H9 (cell line): ENCODE measurements around the gene MYO15B. TPM values are rescaled to one million over a fixed set of nuclear protein-coding genes. Genes with fewer than 3 reads are reported as not detected.

Experiments used
- DNase-seq: peaks from one replicate; pipeline ENCODE4 v3.0.0-alpha.2; 2017
- H2AFZ ChIP-seq: one replicate; pipeline ENCODE4 v1.6.1; 2013; ENCODE audit warnings: mild to moderate bottlenecking, low read length, control low read depth, moderate library complexity
- H2AK5ac ChIP-seq: 2 replicates; pipeline ENCODE4 v1.6.1; 2013; ENCODE audit warnings: low read length, control low read depth, mixed read lengths; ENCODE audit not compliant: insufficient read length
- H2BK120ac ChIP-seq: one replicate; pipeline ENCODE4 v1.6.1; 2013; ENCODE audit warnings: low read depth, mild to moderate bottlenecking, low read length, control low read depth, inconsistent platforms; ENCODE audit not compliant: poor library complexity, severe bottlenecking
- H2BK12ac ChIP-seq: 2 replicates; pipeline ENCODE4 v1.6.1; 2013; ENCODE audit warnings: low read length, control low read depth, mixed read lengths, low read depth; ENCODE audit not compliant: insufficient read length
- H2BK15ac ChIP-seq: 2 replicates; pipeline ENCODE4 v1.6.1; 2013; ENCODE audit warnings: low read depth, low read length, control low read depth
- H2BK20ac ChIP-seq: one replicate; pipeline ENCODE4 v1.6.1; 2013; ENCODE audit warnings: low read depth, mild to moderate bottlenecking, low read length, control low read depth, inconsistent platforms; ENCODE audit not compliant: poor library complexity, severe bottlenecking
- H2BK5ac ChIP-seq: 2 replicates; pipeline ENCODE4 v1.6.1; 2013; ENCODE audit warnings: low read length, control low read depth, mixed read lengths; ENCODE audit not compliant: insufficient read length
- H3K14ac ChIP-seq: 2 replicates; pipeline ENCODE4 v1.6.1; 2013; ENCODE audit warnings: low read length, control low read depth; ENCODE audit not compliant: insufficient read depth
- H3K18ac ChIP-seq: 2 replicates; pipeline ENCODE4 v1.6.1; 2013; ENCODE audit warnings: low read depth, mild to moderate bottlenecking, mixed read lengths, low read length, control low read depth; ENCODE audit not compliant: insufficient read length
- H3K23ac ChIP-seq: 2 replicates; pipeline ENCODE4 v1.6.1; 2013; ENCODE audit warnings: low read length, control low read depth, mixed read lengths, low read depth; ENCODE audit not compliant: insufficient read length
- H3K23me2 ChIP-seq: 2 replicates; pipeline ENCODE4 v1.6.1; 2013; ENCODE audit warnings: low read depth, mild to moderate bottlenecking, mixed read lengths, low read length, control low read depth; ENCODE audit not compliant: insufficient read length, poor library complexity, severe bottlenecking
- H3K27ac ChIP-seq: 2 replicates; pipeline ENCODE4 v1.5.1; 2013; ENCODE audit warnings: low read length, control low read depth, mixed read lengths, low read depth; ENCODE audit not compliant: insufficient read length
- H3K27me3 ChIP-seq: 2 replicates; pipeline ENCODE4 v1.6.1; 2013; ENCODE audit warnings: low read length, control low read depth, inconsistent platforms; ENCODE audit not compliant: insufficient read depth
- H3K4ac ChIP-seq: 2 replicates; pipeline ENCODE4 v1.6.1; 2013; ENCODE audit warnings: low read depth, mild to moderate bottlenecking, control low read depth, inconsistent platforms, low read length, moderate library complexity
- H3K4me1 ChIP-seq: 2 replicates; pipeline ENCODE4 v1.6.1; 2013; ENCODE audit warnings: low read length, control low read depth, inconsistent platforms; ENCODE audit not compliant: insufficient read depth
- H3K4me2 ChIP-seq: 2 replicates; pipeline ENCODE4 v1.6.1; 2013; ENCODE audit warnings: low read length, control low read depth, mixed read lengths; ENCODE audit not compliant: insufficient read length, insufficient read depth
- H3K56ac ChIP-seq: 2 replicates; pipeline ENCODE4 v1.6.1; 2013; ENCODE audit warnings: low read depth, mild to moderate bottlenecking, mixed read lengths, low read length, control low read depth; ENCODE audit not compliant: insufficient read length
- H3K79me1 ChIP-seq: 2 replicates; pipeline ENCODE4 v1.6.1; 2013; ENCODE audit warnings: low read depth, mild to moderate bottlenecking, moderate library complexity, low read length, control low read depth, inconsistent platforms; ENCODE audit not compliant: insufficient read depth, poor library complexity, severe bottlenecking
- H3K79me2 ChIP-seq: 2 replicates; pipeline ENCODE4 v1.6.1; 2013; ENCODE audit warnings: low read length, control low read depth, inconsistent platforms; ENCODE audit not compliant: insufficient read depth
- H3K9ac ChIP-seq: 2 replicates; pipeline ENCODE4 v1.6.1; 2013; ENCODE audit warnings: low read length, control low read depth, mixed read lengths; ENCODE audit not compliant: insufficient read length; ENCODE audit errors: extremely low read depth
- H3K9me3 ChIP-seq: one replicate; pipeline ENCODE4 v1.6.1; 2013; ENCODE audit warnings: low read depth, low read length, inconsistent platforms; ENCODE audit not compliant: control insufficient read depth
- H3T11ph ChIP-seq: one replicate; pipeline ENCODE4 v1.6.1; 2013; ENCODE audit warnings: mild to moderate bottlenecking, low read length, control low read depth, inconsistent platforms
- H4K20me1 ChIP-seq: one replicate; pipeline ENCODE4 v1.6.1; 2013; ENCODE audit not compliant: control insufficient read depth, insufficient read length, insufficient read depth
- H4K5ac ChIP-seq: 2 replicates; pipeline ENCODE4 v1.6.1; 2013; ENCODE audit warnings: low read depth, mild to moderate bottlenecking, mixed read lengths, low read length, control low read depth; ENCODE audit not compliant: insufficient read length
- H4K8ac ChIP-seq: replicated peaks from 2 replicates; pipeline ENCODE4 v1.6.1; 2013; ENCODE audit warnings: low read length, control low read depth, mixed read lengths, low read depth; ENCODE audit not compliant: insufficient read length
- H4K91ac ChIP-seq: 2 replicates; pipeline ENCODE4 v1.6.1; 2013; ENCODE audit warnings: low read depth, mild to moderate bottlenecking, moderate library complexity, mixed read lengths, low read length, control low read depth; ENCODE audit not compliant: insufficient read length
- H3K27ac Mint-ChIP-seq, 3 experiments: 2 replicates in 2 of 3; 3 replicates in 1 of 3; pipeline ENCODE4 v1.8.0; 2020 to 2021; ENCODE audit warnings: mixed read lengths in 3 of 3, mild to moderate bottlenecking in 1 of 3, moderate library complexity in 1 of 3
- H3K27me3 Mint-ChIP-seq: 2 replicates; pipeline ENCODE4 v1.8.0; 2021; ENCODE audit warnings: low read depth, mild to moderate bottlenecking, moderate library complexity, mixed read lengths
- H3K36me3 Mint-ChIP-seq, 3 experiments: 2 replicates in 2 of 3; 3 replicates in 1 of 3; pipeline ENCODE4 v1.8.0; 2020 to 2021; ENCODE audit warnings: low read depth in 3 of 3, mixed read lengths in 3 of 3; ENCODE audit not compliant: insufficient read depth in 1 of 3
- H3K4me1 Mint-ChIP-seq, 2 experiments: 2 replicates each; pipeline ENCODE4 v1.8.0; 2020; ENCODE audit warnings: mixed read lengths in 2 of 2
- H3K4me3 Mint-ChIP-seq, 2 experiments: 2 replicates in 1 of 2; 3 replicates in 1 of 2; pipeline ENCODE4 v1.8.0; 2020 to 2021; ENCODE audit warnings: mild to moderate bottlenecking in 2 of 2, mixed read lengths in 2 of 2, moderate library complexity in 1 of 2
- H3K9me3 Mint-ChIP-seq, 2 experiments: 2 replicates in 1 of 2; 3 replicates in 1 of 2; pipeline ENCODE4 v1.8.0; 2020; ENCODE audit warnings: mild to moderate bottlenecking in 2 of 2, mixed read lengths in 2 of 2, moderate library complexity in 1 of 2
- WGBS: extraction: QIAGEN DNeasy Blood & Tissue Kit; methylation state at CpG from one replicate; pipeline ENCODE4 v1.1.7; 2013; ENCODE audit warnings: missing lambda C conversion rate, low lambda C conversion rate, mixed read lengths; ENCODE audit not compliant: insufficient read length; ENCODE audit errors: extremely low coverage; 5-methylcytosine and 5-hydroxymethylcytosine counted together
- total RNA-seq: library from RNA; stranded (reverse); gene quantifications from 2 replicates; pipeline ENCODE4 v1.2.1, GENCODE V29; 2021
- TF ChIP-seq, protein P1 (sequence below): fragments of 200-600 bp; sonication (generic); conservative IDR thresholded peaks from 3 replicates; pipeline ENCODE4 v1.8.0; 2021; ENCODE audit warnings: antibody characterized with exemption, mild to moderate bottlenecking

The MYO15B gene
- total RNA-seq, 1 experiment from 2014 or later = 41.9 TPM

DNA sequence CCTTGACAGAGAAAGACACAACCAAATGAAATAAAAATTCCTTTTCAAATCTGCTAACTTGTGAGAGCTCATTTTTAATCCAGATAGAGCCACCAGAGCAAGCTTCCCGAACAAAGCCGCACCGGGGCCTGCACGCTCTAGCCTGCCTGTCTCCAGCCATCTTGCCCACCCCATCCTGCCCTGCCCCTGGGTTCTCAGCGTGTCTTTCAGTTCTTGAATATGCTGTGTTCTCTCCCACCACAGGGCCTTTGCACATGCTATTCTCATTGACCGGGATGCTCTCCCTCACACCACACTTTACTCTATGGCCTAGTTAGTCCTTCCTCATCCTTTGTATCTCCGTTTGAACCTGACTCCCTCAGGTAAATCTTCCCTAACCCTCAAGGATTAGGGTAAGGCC, 60.3 kb downstream of the MYO15B start:
- no peaks in the 10 kb centered on the region for H3K79me1 ChIP-seq
- H2AK5ac ChIP-seq = no peak overlapping the region
- no peak overlapping the region for H3T11ph ChIP-seq
- H3K56ac ChIP-seq = no peak overlapping the region
- H4K8ac ChIP-seq = no peak overlapping the region
- no peaks in the 10 kb centered on the region for H3K27me3 ChIP-seq
- H2BK120ac ChIP-seq = no peak overlapping the region
- H2AFZ ChIP-seq = no peak overlapping the region
- no peaks in the 10 kb centered on the region for H3K9me3 ChIP-seq
- H2BK15ac ChIP-seq = no peak overlapping the region
- Mint-ChIP-seq H3K27ac (no peak overlapping the region; a peak in 1 of 7 replicates), H3K4me3 (no peak overlapping the region), H3K36me3 (peaks cover 16 to 36% (median 35%) of the 10 kb centered on the region in 3 experiments; a peak in 6 of 7 replicates), H3K9me3 (no peaks in the 10 kb centered on the region), H3K27me3 (no peaks in the 10 kb centered on the region), H3K4me1 (peaks cover 21 to 26% of the 10 kb centered on the region in 2 experiments)
- H3K4me2 ChIP-seq = no peak overlapping the region
- no CpG with 5 or more reads among the region's 7 CpGs for WGBS
- H3K4ac ChIP-seq = no peak overlapping the region
- H2BK20ac ChIP-seq = no peak overlapping the region
- no peak overlapping the region for H3K18ac ChIP-seq
- H4K5ac ChIP-seq = no peak overlapping the region
- H2BK12ac ChIP-seq = no peak overlapping the region
- H3K14ac ChIP-seq = no peak overlapping the region
- H3K4me1 ChIP-seq = peaks cover 2% of the 10 kb centered on the region; the same call in 1 of the 2 replicates
- H4K91ac ChIP-seq = no peak overlapping the region
- no peaks in the 10 kb centered on the region for H3K79me2 ChIP-seq
- no peaks in the 10 kb centered on the region for H4K20me1 ChIP-seq
- DNase-seq = no peak
- no peaks in the 10 kb centered on the region for H3K23me2 ChIP-seq
- no peak overlapping the region for H3K9ac ChIP-seq
- no peak overlapping the region for H2BK5ac ChIP-seq
- H3K23ac ChIP-seq = no peak overlapping the region
- no peak overlapping the region for H3K27ac ChIP-seq
- TF ChIP-seq, protein P1, sequence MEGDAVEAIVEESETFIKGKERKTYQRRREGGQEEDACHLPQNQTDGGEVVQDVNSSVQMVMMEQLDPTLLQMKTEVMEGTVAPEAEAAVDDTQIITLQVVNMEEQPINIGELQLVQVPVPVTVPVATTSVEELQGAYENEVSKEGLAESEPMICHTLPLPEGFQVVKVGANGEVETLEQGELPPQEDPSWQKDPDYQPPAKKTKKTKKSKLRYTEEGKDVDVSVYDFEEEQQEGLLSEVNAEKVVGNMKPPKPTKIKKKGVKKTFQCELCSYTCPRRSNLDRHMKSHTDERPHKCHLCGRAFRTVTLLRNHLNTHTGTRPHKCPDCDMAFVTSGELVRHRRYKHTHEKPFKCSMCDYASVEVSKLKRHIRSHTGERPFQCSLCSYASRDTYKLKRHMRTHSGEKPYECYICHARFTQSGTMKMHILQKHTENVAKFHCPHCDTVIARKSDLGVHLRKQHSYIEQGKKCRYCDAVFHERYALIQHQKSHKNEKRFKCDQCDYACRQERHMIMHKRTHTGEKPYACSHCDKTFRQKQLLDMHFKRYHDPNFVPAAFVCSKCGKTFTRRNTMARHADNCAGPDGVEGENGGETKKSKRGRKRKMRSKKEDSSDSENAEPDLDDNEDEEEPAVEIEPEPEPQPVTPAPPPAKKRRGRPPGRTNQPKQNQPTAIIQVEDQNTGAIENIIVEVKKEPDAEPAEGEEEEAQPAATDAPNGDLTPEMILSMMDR = no peak
